H1 (cell line): ENCODE results near the gene LGALS12. TPM values are rescaled to one million over a fixed set of nuclear protein-coding genes. Genes with fewer than 3 reads are reported as not detected.

Experiments used
- BCL11A ChIP-seq, 2 experiments: IDR thresholded peaks; one replicate each; pipeline ENCODE4 v1.6.1; 2011; ENCODE audit warnings: low read depth in 2 of 2, low read length in 2 of 2, mild to moderate bottlenecking in 2 of 2
- EZH2 ChIP-seq: fragments of 200-600 bp; sonication (generic); IDR thresholded peaks from 2 replicates; pipeline ENCODE4 v1.7.1; 2012; ENCODE audit warnings: low read depth, mild to moderate bottlenecking, moderate library complexity, low read length, inconsistent platforms; ENCODE audit not compliant: severe bottlenecking
- TAF7 ChIP-seq: optimal IDR thresholded peaks from 2 replicates; pipeline ENCODE3; 2011; ENCODE audit warnings: low read depth, mild to moderate bottlenecking, inconsistent platforms, low read length, moderate library complexity, borderline replicate concordance
- polyA plus RNA-seq, 7 experiments: library from polyadenylated mRNA; depleted of rRNA in 3 of 7; stranded (reverse) in 5 of 7; unstranded in 2 of 7; fragments of >200 nt in 5 of 7; fragments of 200-250 nt in 2 of 7; gene quantifications; 1 replicate in 5 of 7; 2 replicates in 1 of 7; 4 replicates in 1 of 7; pipeline versions ENCODE4 v1.2.1 to v1.2.3, GENCODE V29; 2011 to 2013; ENCODE audit warnings: missing spikeins in 2 of 7, mixed read lengths in 2 of 7
- total RNA-seq: library from RNA; stranded (reverse); fragmentation: NEBNext Ultra II Directional; extraction: Animal tissue kit (Norgen Biotek cat#: 25700); gene quantifications from 2 replicates; pipeline ENCODE4 v1.2.1, GENCODE V29; 2021
- TF ChIP-seq, protein P1 (sequence below): IDR thresholded peaks from 2 replicates; pipeline ENCODE4 v1.6.1; 2011; ENCODE audit warnings: low read depth, mild to moderate bottlenecking, low read length; ENCODE audit not compliant: insufficient read depth

The LGALS12 gene
- total and polyA plus RNA-seq, 2 of the 8 experiments (the other 6 are each of a cell fraction or from before 2014, with no cell fraction given), result 1.6 to 2.9 TPM

DNA sequence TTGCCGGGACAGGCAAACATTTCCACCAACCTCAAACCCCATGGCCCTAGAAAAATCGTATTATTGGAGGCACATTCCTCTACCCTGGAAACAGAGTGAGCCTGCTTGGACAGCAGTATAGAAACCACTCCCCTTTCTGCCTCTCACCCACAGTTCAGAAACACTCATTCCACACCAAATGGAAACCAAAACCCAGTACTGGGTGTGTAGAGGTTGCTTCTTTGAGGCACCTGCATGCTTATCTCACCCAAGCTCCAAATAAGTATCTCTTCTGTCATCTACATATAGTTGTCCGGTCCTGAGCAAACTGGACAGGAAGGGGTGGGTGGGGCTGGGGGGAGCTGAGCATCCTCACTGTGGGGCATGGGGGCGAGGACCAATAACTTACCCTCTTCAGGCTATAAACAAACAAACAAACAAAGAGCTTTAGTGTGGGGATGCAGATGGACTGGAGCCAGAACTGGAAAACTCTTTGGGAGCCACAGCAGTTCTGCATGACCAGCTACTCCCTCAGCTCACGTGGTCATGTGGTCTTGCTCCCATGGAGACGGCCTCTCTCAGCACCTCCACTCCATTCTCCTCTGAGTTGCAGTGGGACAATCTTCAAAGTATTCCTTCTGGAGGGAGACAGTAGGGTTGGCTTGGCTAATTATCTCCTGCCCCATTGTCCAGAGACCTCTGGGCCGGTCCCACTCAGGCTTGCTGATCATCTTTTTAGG lies 58.3 kb downstream of the LGALS12 start (continued):
- TF ChIP-seq, protein P1, sequence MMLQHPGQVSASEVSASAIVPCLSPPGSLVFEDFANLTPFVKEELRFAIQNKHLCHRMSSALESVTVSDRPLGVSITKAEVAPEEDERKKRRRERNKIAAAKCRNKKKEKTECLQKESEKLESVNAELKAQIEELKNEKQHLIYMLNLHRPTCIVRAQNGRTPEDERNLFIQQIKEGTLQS, result no peak
- TF ChIP-seq BCL11A (IDR thresholded peaks at IDR 0.05; ENCODE audit: low read depth in 2 of 2, low read length in 2 of 2) (no peak), EZH2 (no peak), TAF7 (no peak)
